GM12878 (cell line): Measurements from ENCODE around the gene GLUD1. TPM values are rescaled to one million over a fixed set of nuclear protein-coding genes. Genes with fewer than 3 reads are reported as not detected.

Experiments used
- ATAC-seq: fragments of 200-7000 bp; cut with Tn5 transposase; 3 replicates; pipeline ENCODE4 v1.9.1; 2020; ENCODE audit warnings: mild to moderate bottlenecking, moderate library complexity
- BruUV-seq: library from RNA; stranded (reverse); fragments of 400-500 nt; replicated peaks from 2 replicates; lab custom pipeline; 2021; lab: Mats Ljungman, UMichigan
- CTCF ChIA-PET: fragments of 300-600 bp; sonication (Branson Sonifier 250); formaldehyde crosslinking; extraction: SDS; loops from one replicate; lab custom pipeline; 2021; ENCODE audit warnings: inconsistent platforms; lab: Yijun Ruan, JAX
- POLR2A ChIA-PET: fragments of 350-600 bp; formaldehyde crosslinking; extraction: SDS; loops from one replicate; lab custom pipeline; 2021; ENCODE audit warnings: inconsistent platforms; lab: Charles Lee
- RAD21 ChIA-PET: fragments of 300-600 bp; sonication (Branson Sonifier 250); formaldehyde crosslinking; loops from one replicate; lab custom pipeline; 2023; ENCODE audit warnings: antibody characterized with exemption; ENCODE audit not compliant: unreplicated experiment; lab: Charles Lee
- SMC1A ChIA-PET: fragments of 300-600 bp; sonication (Branson Sonifier 250); formaldehyde crosslinking; loops from one replicate; lab custom pipeline; 2023; ENCODE audit not compliant: unreplicated experiment, uncharacterized antibody; lab: Charles Lee
- DNase-seq: peaks from one replicate; pipeline ENCODE4 v3.0.0-alpha.2; 2011; ENCODE audit warnings: low read depth, low spot score
- FAIRE-seq: peaks from 3 replicates; lab custom pipeline; 2011; peaks lifted over from hg19 to GRCh38; lab: Jason Lieb, UNC
- H2AFZ ChIP-seq: 2 replicates; pipeline ENCODE4 v1.6.0; 2011; ENCODE audit warnings: low read depth, low read length, control low read depth; ENCODE audit not compliant: control insufficient read depth
- H3K27ac ChIP-seq: 2 replicates; pipeline ENCODE4 v1.5.1; 2011; ENCODE audit warnings: control low read depth; ENCODE audit not compliant: control insufficient read depth, insufficient read depth
- H3K27me3 ChIP-seq, 2 experiments: replicated peaks in 1 of 2; 2 replicates each; pipeline versions ENCODE4 v1.6.0 to v1.6.1; 2011; ENCODE audit warnings: low read length in 1 of 2; ENCODE audit not compliant: control insufficient read depth in 2 of 2, insufficient read depth in 2 of 2
- H3K36me3 ChIP-seq, 2 experiments: 2 replicates each; pipeline ENCODE4 v1.5.1; 2011; ENCODE audit warnings: low read length in 1 of 2; ENCODE audit not compliant: control insufficient read depth in 2 of 2, insufficient read depth in 2 of 2
- H3K4me1 ChIP-seq: 2 replicates; pipeline ENCODE4 v1.6.1; 2011; ENCODE audit warnings: mild to moderate bottlenecking, low read length, moderate library complexity, mixed read lengths; ENCODE audit not compliant: control insufficient read depth, insufficient read depth
- H3K4me2 ChIP-seq: 2 replicates; pipeline ENCODE4 v1.6.0; 2011; ENCODE audit warnings: control low read depth; ENCODE audit not compliant: control insufficient read depth, insufficient read depth
- H3K4me3 ChIP-seq: fragments of 200-600 bp; sonication (generic); 2 replicates; pipeline ENCODE4 v1.5.1; 2016
- H3K79me2 ChIP-seq: 2 replicates; pipeline ENCODE4 v1.6.0; 2011; ENCODE audit warnings: low read length; ENCODE audit not compliant: control insufficient read depth, insufficient read depth
- H3K9ac ChIP-seq: 2 replicates; pipeline ENCODE4 v1.8.0; 2011; ENCODE audit warnings: low read length, control low read depth, mixed read lengths; ENCODE audit not compliant: control insufficient read depth, insufficient read depth
- H3K9me3 ChIP-seq: replicated peaks from 3 replicates; pipeline ENCODE4 v1.5.1; 2011; ENCODE audit warnings: mild to moderate bottlenecking, low read length; ENCODE audit not compliant: control insufficient read depth, insufficient read depth
- H4K20me1 ChIP-seq: 2 replicates; pipeline ENCODE4 v1.6.0; 2011; ENCODE audit not compliant: control insufficient read depth, insufficient read depth
- CHD4 ChIP-seq: fragments of 200-600 bp; sonication (generic); IDR thresholded peaks from 2 replicates; pipeline ENCODE4 v1.6.1; 2016; ENCODE audit warnings: mild to moderate bottlenecking
- GABPA ChIP-seq: IDR thresholded peaks from 2 replicates; pipeline ENCODE4 v1.6.1; 2014; ENCODE audit warnings: antibody characterized with exemption, low read depth, mild to moderate bottlenecking, inconsistent platforms
- MTA3 ChIP-seq: IDR thresholded peaks from 2 replicates; pipeline ENCODE4 v1.6.1; 2012; ENCODE audit warnings: low read length, inconsistent platforms, borderline replicate concordance
- NRF1 ChIP-seq: conservative IDR thresholded peaks from 2 replicates; pipeline ENCODE4 v1.6.1; 2011; ENCODE audit warnings: mild to moderate bottlenecking, low read depth, low read length, improper control_type of control experiment
- RB1 ChIP-seq: fragments of 450-650 bp; formaldehyde crosslinking; IDR thresholded peaks from 2 replicates; pipeline ENCODE4 v1.6.1; 2017; ENCODE audit warnings: mild to moderate bottlenecking, borderline replicate concordance
- RCOR1 ChIP-seq: conservative IDR thresholded peaks from 2 replicates; pipeline ENCODE4 v1.6.1; 2012; ENCODE audit warnings: low read depth, low read length, improper control_type of control experiment
- SIN3A ChIP-seq: IDR thresholded peaks from 2 replicates; pipeline ENCODE4 v1.6.1; 2012; ENCODE audit warnings: low read depth, low read length, improper control_type of control experiment
- SIX5 ChIP-seq: IDR thresholded peaks from 2 replicates; pipeline ENCODE4 v1.6.1; 2011; ENCODE audit warnings: mild to moderate bottlenecking, low read depth, low read length, moderate library complexity; ENCODE audit not compliant: severe bottlenecking
- SMAD1 ChIP-seq: fragments of 450-650 bp; IDR thresholded peaks from 2 replicates; pipeline ENCODE4 v1.6.1; 2018; ENCODE audit warnings: mild to moderate bottlenecking, low read depth; ENCODE audit not compliant: partially characterized antibody
- ZBED1 ChIP-seq: IDR thresholded peaks from 2 replicates; pipeline ENCODE4 v1.6.1; 2016; ENCODE audit warnings: borderline replicate concordance
- ZNF384 ChIP-seq: IDR thresholded peaks from 2 replicates; pipeline ENCODE4 v1.6.1; 2012; ENCODE audit warnings: low read depth, mild to moderate bottlenecking, low read length, improper control_type of control experiment, borderline replicate concordance
- WGBS: methylation state at CpG from one replicate; pipeline ENCODE4 v1.1.6; 2016; ENCODE audit warnings: low lambda C conversion rate; ENCODE audit not compliant: insufficient replicate concordance, insufficient coverage; ENCODE audit errors: missing lambda C conversion rate; 5-methylcytosine and 5-hydroxymethylcytosine counted together
- in situ Hi-C: fragments of 300-500 bp; cut with MboI; formaldehyde crosslinking; loops from 9 replicates; pipeline ENCODE4 v1.14.3; 2018; ENCODE audit warnings: mixed read lengths
- intact Hi-C: fragments of 100-400 bp; cut with micrococcal nuclease; formaldehyde crosslinking; loops from one replicate; pipeline ENCODE4 v1.14.2; 2022; ENCODE audit not compliant: unreplicated experiment
- polyA plus RNA-seq, 11 experiments: library from polyadenylated mRNA; depleted of rRNA in 4 of 11; unstranded in 6 of 11; stranded (reverse) in 5 of 11; fragments of >200 nt; fragmentation: Nextera tagmentation in 4 of 11; fragmentation: Illumina TruSeq in 1 of 11; extraction: Ambion mirVana in 4 of 11; extraction: Trizol in 1 of 11; gene quantifications; 1 replicate in 1 of 11; 2 replicates in 10 of 11; pipeline versions ENCODE4 v1.2.1 to v1.2.3, GENCODE V29; 2011 to 2016; ENCODE audit warnings: inconsistent platforms in 2 of 11, missing spikeins in 2 of 11, low read depth in 1 of 11
- total RNA-seq, 4 experiments: library from RNA; depleted of rRNA in 3 of 4; stranded (reverse); fragments of >200 nt in 3 of 4; fragmentation: Illumina TruSeq in 1 of 4; extraction: Trizol in 1 of 4; gene quantifications; 2 replicates each; pipeline versions ENCODE4 v1.2.1 to v1.2.3, GENCODE V29; 2013 to 2021
- TF ChIP-seq, protein P1 (sequence below), 3 experiments: IDR thresholded peaks in 2 of 3; conservative IDR thresholded peaks in 1 of 3; 2 replicates each; pipeline ENCODE4 v1.5.1; 2011; ENCODE audit warnings: low read depth in 3 of 3, low read length in 3 of 3, mild to moderate bottlenecking in 3 of 3, control low read depth in 2 of 3, moderate library complexity in 2 of 3, inconsistent platforms in 1 of 3, mixed read lengths in 1 of 3; ENCODE audit not compliant: control insufficient read depth in 2 of 3, insufficient read depth in 1 of 3; ENCODE audit errors: extremely low read depth in 1 of 3
- TF ChIP-seq, protein P2 (sequence below): fragments of 450-650 bp; IDR thresholded peaks from 2 replicates; pipeline ENCODE4 v1.6.1; 2017; ENCODE audit warnings: mild to moderate bottlenecking, moderate library complexity

GLUD1 gene
- total and polyA plus RNA-seq, 10 of the 15 experiments (the other 5 are each of a cell fraction or from before 2014, with no cell fraction given) = 26.1 to 109 (median 81.4) TPM

DNA sequence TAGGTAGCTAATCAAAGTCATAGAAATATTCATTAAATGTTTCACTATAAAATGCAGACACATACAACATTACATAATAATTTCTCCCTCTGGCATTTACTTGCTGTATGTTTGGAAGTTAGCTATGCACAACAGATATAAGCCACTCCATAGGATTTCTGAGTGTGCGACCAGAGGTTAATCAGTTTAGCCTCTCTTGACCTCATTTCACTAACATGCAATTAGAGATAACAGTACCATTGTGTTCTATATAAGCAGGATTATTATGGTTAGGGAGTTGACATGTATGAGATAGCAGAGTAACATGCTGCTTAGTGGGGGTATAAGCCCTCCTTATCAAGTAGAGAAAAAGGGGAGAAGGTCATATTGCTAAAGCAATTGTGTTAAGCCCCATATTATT, 26.4 kb downstream of the GLUD1 start:
- H3K9ac ChIP-seq = no peak overlapping the region
- no peaks in the 10 kb centered on the region for H3K4me1 ChIP-seq
- no peaks in the 10 kb centered on the region for H3K79me2 ChIP-seq
- no peaks in the 10 kb centered on the region for H3K9me3 ChIP-seq
- FAIRE-seq = no peak
- no peaks in the 10 kb centered on the region for H4K20me1 ChIP-seq
- H2AFZ ChIP-seq = no peak overlapping the region
- WGBS = 96% methylated on average over 1 of the region's 1 CpG
- intact Hi-C loops = no loop called here
- no peak overlapping the region for H3K27ac ChIP-seq
- RAD21 ChIA-PET = no interaction called here
- SMC1A ChIA-PET = no interaction called here
- H3K4me2 ChIP-seq = no peak overlapping the region
- in situ Hi-C loops = no loop called here
- CTCF ChIA-PET = no interaction called here
- BruUV-seq = no TSS peak
- H3K4me3 ChIP-seq = no peak overlapping the region
- peaks cover 6 to 32% of the 10 kb centered on the region in 2 experiments for H3K36me3 ChIP-seq
- no peaks in the 10 kb centered on the region for H3K27me3 ChIP-seq
- ATAC-seq = no peak
- POLR2A ChIA-PET = no interaction called here
- TF ChIP-seq, protein P1, sequence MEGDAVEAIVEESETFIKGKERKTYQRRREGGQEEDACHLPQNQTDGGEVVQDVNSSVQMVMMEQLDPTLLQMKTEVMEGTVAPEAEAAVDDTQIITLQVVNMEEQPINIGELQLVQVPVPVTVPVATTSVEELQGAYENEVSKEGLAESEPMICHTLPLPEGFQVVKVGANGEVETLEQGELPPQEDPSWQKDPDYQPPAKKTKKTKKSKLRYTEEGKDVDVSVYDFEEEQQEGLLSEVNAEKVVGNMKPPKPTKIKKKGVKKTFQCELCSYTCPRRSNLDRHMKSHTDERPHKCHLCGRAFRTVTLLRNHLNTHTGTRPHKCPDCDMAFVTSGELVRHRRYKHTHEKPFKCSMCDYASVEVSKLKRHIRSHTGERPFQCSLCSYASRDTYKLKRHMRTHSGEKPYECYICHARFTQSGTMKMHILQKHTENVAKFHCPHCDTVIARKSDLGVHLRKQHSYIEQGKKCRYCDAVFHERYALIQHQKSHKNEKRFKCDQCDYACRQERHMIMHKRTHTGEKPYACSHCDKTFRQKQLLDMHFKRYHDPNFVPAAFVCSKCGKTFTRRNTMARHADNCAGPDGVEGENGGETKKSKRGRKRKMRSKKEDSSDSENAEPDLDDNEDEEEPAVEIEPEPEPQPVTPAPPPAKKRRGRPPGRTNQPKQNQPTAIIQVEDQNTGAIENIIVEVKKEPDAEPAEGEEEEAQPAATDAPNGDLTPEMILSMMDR (IDR thresholded peaks at IDR 0.05 in 2 of 3, conservative IDR thresholded peaks at IDR 0.05 in 1 of 3; ENCODE audit: control insufficient read depth in 2 of 3, extremely low read depth in 1 of 3, insufficient read depth in 1 of 3, low read depth in 3 of 3, low read length in 3 of 3) = no peak
- no peak for DNase-seq

DNA sequence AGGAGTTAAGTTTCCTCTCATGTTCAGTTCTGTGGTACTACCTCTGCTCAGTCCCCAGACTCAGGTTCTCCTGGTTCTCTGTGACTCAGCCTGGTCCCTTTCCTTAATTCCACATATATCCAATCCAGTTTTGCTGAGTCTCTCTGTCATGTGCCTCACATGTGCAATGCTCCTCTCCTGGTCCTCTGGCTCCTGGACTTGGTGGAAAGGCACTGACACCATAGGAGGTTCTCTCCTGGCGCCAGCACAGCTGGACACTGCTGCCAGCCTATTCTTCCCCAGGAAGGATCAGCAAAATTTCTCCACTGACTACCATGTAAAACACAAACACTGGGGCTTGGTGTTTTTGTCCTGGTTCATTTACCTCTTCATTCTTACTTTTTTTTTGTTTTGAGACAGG, 27.8 kb downstream of the GLUD1 start:
- Histone ChIP-seq H3K9me3 (no peaks in the 10 kb centered on the region), H3K27me3 (no peaks in the 10 kb centered on the region), H3K36me3 (peaks cover 6 to 29% of the 10 kb centered on the region in 2 experiments), H3K4me2 (no peak overlapping the region), H3K4me3 (no peak overlapping the region), H3K27ac (no peak overlapping the region), H3K9ac (no peak overlapping the region), H3K79me2 (no peaks in the 10 kb centered on the region), H4K20me1 (no peaks in the 10 kb centered on the region), H2AFZ (no peak overlapping the region), H3K4me1 (no peaks in the 10 kb centered on the region)
- RAD21 ChIA-PET = no interaction called here
- CTCF ChIA-PET = no interaction called here
- SMC1A ChIA-PET = no interaction called here
- no TSS peak for BruUV-seq
- 100% methylated on average over 1 of the region's 1 CpG for WGBS
- POLR2A ChIA-PET = no interaction called here
- no peak for ATAC-seq
- no peak for DNase-seq
- in situ Hi-C loops = no loop called here
- intact Hi-C loops = no loop called here
- FAIRE-seq = no peak
- TF ChIP-seq SIX5 (no peak), ZBED1 (no peak), RB1 (no peak), SIN3A (no peak), SMAD1 (no peak), CHD4 (no peak), RCOR1 (no peak), ZNF384 (no peak), MTA3 (no peak), GABPA (no peak), NRF1 (no peak)
- TF ChIP-seq, protein P2, sequence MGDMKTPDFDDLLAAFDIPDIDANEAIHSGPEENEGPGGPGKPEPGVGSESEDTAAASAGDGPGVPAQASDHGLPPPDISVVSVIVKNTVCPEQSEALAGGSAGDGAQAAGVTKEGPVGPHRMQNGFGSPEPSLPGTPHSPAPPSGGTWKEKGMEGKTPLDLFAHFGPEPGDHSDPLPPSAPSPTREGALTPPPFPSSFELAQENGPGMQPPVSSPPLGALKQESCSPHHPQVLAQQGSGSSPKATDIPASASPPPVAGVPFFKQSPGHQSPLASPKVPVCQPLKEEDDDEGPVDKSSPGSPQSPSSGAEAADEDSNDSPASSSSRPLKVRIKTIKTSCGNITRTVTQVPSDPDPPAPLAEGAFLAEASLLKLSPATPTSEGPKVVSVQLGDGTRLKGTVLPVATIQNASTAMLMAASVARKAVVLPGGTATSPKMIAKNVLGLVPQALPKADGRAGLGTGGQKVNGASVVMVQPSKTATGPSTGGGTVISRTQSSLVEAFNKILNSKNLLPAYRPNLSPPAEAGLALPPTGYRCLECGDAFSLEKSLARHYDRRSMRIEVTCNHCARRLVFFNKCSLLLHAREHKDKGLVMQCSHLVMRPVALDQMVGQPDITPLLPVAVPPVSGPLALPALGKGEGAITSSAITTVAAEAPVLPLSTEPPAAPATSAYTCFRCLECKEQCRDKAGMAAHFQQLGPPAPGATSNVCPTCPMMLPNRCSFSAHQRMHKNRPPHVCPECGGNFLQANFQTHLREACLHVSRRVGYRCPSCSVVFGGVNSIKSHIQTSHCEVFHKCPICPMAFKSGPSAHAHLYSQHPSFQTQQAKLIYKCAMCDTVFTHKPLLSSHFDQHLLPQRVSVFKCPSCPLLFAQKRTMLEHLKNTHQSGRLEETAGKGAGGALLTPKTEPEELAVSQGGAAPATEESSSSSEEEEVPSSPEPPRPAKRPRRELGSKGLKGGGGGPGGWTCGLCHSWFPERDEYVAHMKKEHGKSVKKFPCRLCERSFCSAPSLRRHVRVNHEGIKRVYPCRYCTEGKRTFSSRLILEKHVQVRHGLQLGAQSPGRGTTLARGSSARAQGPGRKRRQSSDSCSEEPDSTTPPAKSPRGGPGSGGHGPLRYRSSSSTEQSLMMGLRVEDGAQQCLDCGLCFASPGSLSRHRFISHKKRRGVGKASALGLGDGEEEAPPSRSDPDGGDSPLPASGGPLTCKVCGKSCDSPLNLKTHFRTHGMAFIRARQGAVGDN = no peak
